Measurements from ENCODE around the gene AQP12B.

GRCh38 chr2:240672076-240672700, 10.5 kb downstream of the AQP12B start:
- TF ChIP-seq CTCF (tag by site-specific recombination; IDR thresholded peaks at IDR 0.05) (no peak), BCL11B (tag by site-specific recombination; IDR thresholded peaks at IDR 0.05; ENCODE audit: low read depth) (no peak), ZNF121 (tag by site-specific recombination; IDR thresholded peaks at IDR 0.05) (no peak), SP7 (tag by site-specific recombination; IDR thresholded peaks at IDR 0.05) (no peak)

Measured in HEK293 (cell line).